SU-DHL-6 (cell line): ENCODE measurements around the gene DOCK1.

ENCODE experiments used
- H2AFZ ChIP-seq: fragments of 200-600 bp; sonication (generic); 2 replicates; pipeline ENCODE4 v1.6.1; 2014; ENCODE audit warnings: low read depth, mild to moderate bottlenecking, moderate library complexity, mixed read lengths, antibody characterized with exemption, low read length; ENCODE audit not compliant: severe bottlenecking
- H3F3A ChIP-seq: fragments of 200-600 bp; shearing (Covaris generic); 2 replicates; pipeline ENCODE4 v1.6.0; 2016; ENCODE audit warnings: antibody characterized with exemption, mild to moderate bottlenecking; ENCODE audit not compliant: insufficient read depth
- H3K27ac ChIP-seq: fragments of 200-600 bp; sonication (generic); 2 replicates; pipeline ENCODE4 v1.5.1; 2016; ENCODE audit warnings: low read depth, mild to moderate bottlenecking, low read length, moderate library complexity, mixed read lengths
- H3K27me3 ChIP-seq: fragments of 200-600 bp; sonication (generic), shearing (Covaris generic); 2 replicates; pipeline ENCODE4 v1.6.0; 2014; ENCODE audit warnings: mild to moderate bottlenecking, low read length
- H3K36me3 ChIP-seq: fragments of 200-600 bp; sonication (generic); 2 replicates; pipeline ENCODE4 v1.6.1; 2014; ENCODE audit warnings: mild to moderate bottlenecking, low read length, mixed read lengths
- H3K4me2 ChIP-seq: fragments of 300-600, 200-600 bp; shearing (Covaris generic), sonication (generic); 2 replicates; pipeline ENCODE4 v1.6.0; 2014; ENCODE audit warnings: low read length, low read depth, mild to moderate bottlenecking; ENCODE audit not compliant: poor library complexity, severe bottlenecking
- H3K4me3 ChIP-seq: fragments of 200-600 bp; sonication (generic); 2 replicates; pipeline ENCODE4 v1.5.1; 2014; ENCODE audit warnings: antibody characterized with exemption, low read length, mild to moderate bottlenecking, mixed read lengths; ENCODE audit not compliant: insufficient read depth, poor library complexity, severe bottlenecking
- H3K79me2 ChIP-seq: fragments of 200-600 bp; sonication (generic); 2 replicates; pipeline ENCODE4 v1.6.1; 2014; ENCODE audit warnings: mild to moderate bottlenecking, low read length, moderate library complexity; ENCODE audit not compliant: insufficient read depth
- H3K9ac ChIP-seq: fragments of 200-600 bp; sonication (generic); 2 replicates; pipeline ENCODE4 v1.7.0; 2014; ENCODE audit warnings: mild to moderate bottlenecking, low read length
- H3K9me2 ChIP-seq: fragments of 200-600 bp; sonication (generic); replicated peaks from 2 replicates; pipeline ENCODE4 v1.6.1; 2014; ENCODE audit warnings: low read length; ENCODE audit not compliant: insufficient read depth
- H3K9me3 ChIP-seq: fragments of 200-600 bp; sonication (generic); 2 replicates; pipeline ENCODE4 v1.6.1; 2014; ENCODE audit warnings: low read length, mixed read lengths; ENCODE audit not compliant: insufficient read depth
- H4K20me1 ChIP-seq: fragments of 200-600 bp; sonication (generic); 2 replicates; pipeline ENCODE4 v1.6.1; 2014; ENCODE audit warnings: low read depth, mild to moderate bottlenecking, antibody characterized with exemption, low read length, moderate library complexity, mixed read lengths
- EZH2phosphoT487 ChIP-seq: fragments of 200-600 bp; sonication (generic), shearing (Covaris generic); conservative IDR thresholded peaks from 2 replicates; pipeline ENCODE4 v1.6.1; 2018; ENCODE audit warnings: mild to moderate bottlenecking, antibody characterized with exemption, low read length, moderate library complexity, mixed read lengths
- TF ChIP-seq, protein P1 (sequence below): fragments of 200-600 bp; sonication (generic); IDR thresholded peaks from one replicate; pipeline ENCODE4 v1.5.1; 2017; ENCODE audit warnings: antibody characterized with exemption, mild to moderate bottlenecking, low read length, moderate library complexity; ENCODE audit not compliant: insufficient read depth, poor library complexity, severe bottlenecking

The DOCK1 gene

GRCh38 chr10:127398140-127398970 is 493.1 kb downstream of the DOCK1 start:
- TF ChIP-seq EZH2phosphoT487 = no peak
- Histone ChIP-seq H3K27me3 (no peaks in the 10 kb centered on the region), H3K4me3 (no peak overlapping the region), H3K4me2 (no peak overlapping the region), H3K9me3 (no peaks in the 10 kb centered on the region), H3K36me3 (no peaks in the 10 kb centered on the region), H4K20me1 (no peaks in the 10 kb centered on the region), H3K9ac (no peak overlapping the region), H3F3A (no peaks in the 10 kb centered on the region), H3K9me2 (no peaks in the 10 kb centered on the region), H3K79me2 (no peaks in the 10 kb centered on the region), H2AFZ (no peak overlapping the region), H3K27ac (no peak overlapping the region)

- no peaks in the 10 kb centered on the region for H3K27me3 ChIP-seq
- no peaks in the 10 kb centered on the region for H3K79me2 ChIP-seq
- no peaks in the 10 kb centered on the region for H3K36me3 ChIP-seq
- H2AFZ ChIP-seq = no peak overlapping the region
- H3K4me2 ChIP-seq = no peak overlapping the region
- no peaks in the 10 kb centered on the region for H3K9me2 ChIP-seq
- H3F3A ChIP-seq = no peaks in the 10 kb centered on the region
- TF ChIP-seq EZH2phosphoT487 = no peak
- TF ChIP-seq, protein P1, sequence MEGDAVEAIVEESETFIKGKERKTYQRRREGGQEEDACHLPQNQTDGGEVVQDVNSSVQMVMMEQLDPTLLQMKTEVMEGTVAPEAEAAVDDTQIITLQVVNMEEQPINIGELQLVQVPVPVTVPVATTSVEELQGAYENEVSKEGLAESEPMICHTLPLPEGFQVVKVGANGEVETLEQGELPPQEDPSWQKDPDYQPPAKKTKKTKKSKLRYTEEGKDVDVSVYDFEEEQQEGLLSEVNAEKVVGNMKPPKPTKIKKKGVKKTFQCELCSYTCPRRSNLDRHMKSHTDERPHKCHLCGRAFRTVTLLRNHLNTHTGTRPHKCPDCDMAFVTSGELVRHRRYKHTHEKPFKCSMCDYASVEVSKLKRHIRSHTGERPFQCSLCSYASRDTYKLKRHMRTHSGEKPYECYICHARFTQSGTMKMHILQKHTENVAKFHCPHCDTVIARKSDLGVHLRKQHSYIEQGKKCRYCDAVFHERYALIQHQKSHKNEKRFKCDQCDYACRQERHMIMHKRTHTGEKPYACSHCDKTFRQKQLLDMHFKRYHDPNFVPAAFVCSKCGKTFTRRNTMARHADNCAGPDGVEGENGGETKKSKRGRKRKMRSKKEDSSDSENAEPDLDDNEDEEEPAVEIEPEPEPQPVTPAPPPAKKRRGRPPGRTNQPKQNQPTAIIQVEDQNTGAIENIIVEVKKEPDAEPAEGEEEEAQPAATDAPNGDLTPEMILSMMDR = no peak
- no peak overlapping the region for H3K27ac ChIP-seq
- H3K4me3 ChIP-seq = no peak overlapping the region
- no peaks in the 10 kb centered on the region for H3K9me3 ChIP-seq
- no peak overlapping the region for H3K9ac ChIP-seq
- H4K20me1 ChIP-seq = no peaks in the 10 kb centered on the region
Observed at GRCh38 chr10:127398971-127399365, 493.7 kb downstream of the DOCK1 start.

- H3K27ac ChIP-seq = no peak overlapping the region
- H3K4me2 ChIP-seq = no peak overlapping the region
- no peaks in the 10 kb centered on the region for H3K36me3 ChIP-seq
- no peak for TF ChIP-seq EZH2phosphoT487
- TF ChIP-seq, protein P1 = no peak
- H2AFZ ChIP-seq = no peak overlapping the region
- H3K9ac ChIP-seq = no peak overlapping the region
- H3K9me3 ChIP-seq = no peaks in the 10 kb centered on the region
- no peaks in the 10 kb centered on the region for H3K9me2 ChIP-seq
- no peaks in the 10 kb centered on the region for H3K79me2 ChIP-seq
- H3K4me3 ChIP-seq = no peak overlapping the region
- H3K27me3 ChIP-seq = no peaks in the 10 kb centered on the region
- no peaks in the 10 kb centered on the region for H4K20me1 ChIP-seq
- H3F3A ChIP-seq = no peaks in the 10 kb centered on the region
Observed at GRCh38 chr10:127399668-127400067, 494.4 kb downstream of the DOCK1 start.

DNA sequence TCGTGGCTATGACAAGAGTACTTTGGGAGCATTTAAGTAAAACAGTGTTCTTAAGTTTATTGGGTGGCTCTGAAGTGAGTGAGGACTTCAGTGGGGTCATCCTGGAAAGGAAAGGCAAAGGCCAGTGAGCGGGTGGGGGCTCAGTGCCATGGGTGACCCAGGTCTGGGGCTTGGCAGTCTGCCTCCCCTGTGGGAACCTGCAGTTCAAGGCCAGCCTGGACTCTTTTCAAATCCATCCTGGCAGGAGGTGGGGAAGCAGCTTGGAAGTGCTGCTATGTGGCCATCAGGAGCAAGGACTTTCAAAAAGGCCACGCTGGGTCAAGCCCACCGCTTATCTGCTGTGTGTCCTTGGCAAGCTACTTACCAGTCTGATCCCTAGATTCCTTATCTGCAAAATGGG is 495.0 kb downstream of the DOCK1 start:
- no peaks in the 10 kb centered on the region for H3K79me2 ChIP-seq
- no peaks in the 10 kb centered on the region for H3K27me3 ChIP-seq
- no peak overlapping the region for H3K27ac ChIP-seq
- H2AFZ ChIP-seq = no peak overlapping the region
- H3K9ac ChIP-seq = no peak overlapping the region
- H3K4me3 ChIP-seq = no peak overlapping the region
- no peaks in the 10 kb centered on the region for H3K9me3 ChIP-seq
- TF ChIP-seq, protein P1 = no peak
- TF ChIP-seq EZH2phosphoT487 = no peak
- H3K4me2 ChIP-seq = no peak overlapping the region
- H3K36me3 ChIP-seq = no peaks in the 10 kb centered on the region
- H3F3A ChIP-seq = no peaks in the 10 kb centered on the region
- no peaks in the 10 kb centered on the region for H3K9me2 ChIP-seq
- H4K20me1 ChIP-seq = no peaks in the 10 kb centered on the region
